SK-N-SH (cell line): Measurements from ENCODE around the gene PSMB2. TPM values are rescaled to one million over a fixed set of nuclear protein-coding genes. Genes with fewer than 3 reads are reported as not detected.

ENCODE experiments used
- CTCF ChIA-PET: fragments of 300-600, 350-600 bp; formaldehyde crosslinking; extraction: SDS; loops from one replicate; lab custom pipeline; 2021; lab: Yijun Ruan, JAX
- POLR2A ChIA-PET: fragments of 350-600 bp; sonication (Branson Sonifier 250); formaldehyde crosslinking; extraction: SDS; loops from one replicate; lab custom pipeline; 2020; ENCODE audit warnings: antibody characterized with exemption, inconsistent platforms; lab: Yijun Ruan, JAX
- DNase-seq: peaks from one replicate; pipeline ENCODE4 v3.0.0; 2012
- H2AFZ ChIP-seq: fragments of 200-600 bp; sonication (generic); 2 replicates; pipeline ENCODE4 v1.8.1; 2016; ENCODE audit warnings: antibody characterized with exemption, mild to moderate bottlenecking, low read depth
- H3F3A ChIP-seq: fragments of 200-600 bp; sonication (generic); replicated peaks from 2 replicates; pipeline ENCODE3; 2016; ENCODE audit warnings: antibody characterized with exemption, mild to moderate bottlenecking; ENCODE audit not compliant: insufficient read depth
- H3K27ac ChIP-seq, 2 experiments: fragments of 200-500 bp in 1 of 2; fragments of 200-600 bp in 1 of 2; sonication (Bioruptor generic) in 1 of 2; sonication (generic), shearing (Covaris generic) in 1 of 2; 2 replicates each; pipeline versions ENCODE4 v1.5.1 to v1.6.1; 2014 to 2016; ENCODE audit warnings: low read depth in 2 of 2, inconsistent platforms in 1 of 2, low read length in 1 of 2, mild to moderate bottlenecking in 1 of 2, mixed read lengths in 1 of 2
- H3K27me3 ChIP-seq: fragments of 200-600 bp; sonication (generic), shearing (Covaris generic); 2 replicates; pipeline ENCODE4 v1.6.1; 2016; ENCODE audit warnings: mixed run types; ENCODE audit not compliant: insufficient read depth
- H3K36me3 ChIP-seq, 2 experiments: fragments of 200-500 bp in 1 of 2; fragments of 200-600 bp in 1 of 2; sonication (Bioruptor generic) in 1 of 2; sonication (generic) in 1 of 2; replicated peaks in 1 of 2; 2 replicates each; pipeline versions ENCODE3 to v1.5.1; 2014 to 2016; ENCODE audit warnings: low read length in 1 of 2, mild to moderate bottlenecking in 1 of 2; ENCODE audit not compliant: insufficient read depth in 2 of 2, control insufficient read depth in 1 of 2
- H3K4me1 ChIP-seq, 2 experiments: fragments of 200-500 bp in 1 of 2; fragments of 200-600 bp in 1 of 2; sonication (Bioruptor generic) in 1 of 2; sonication (generic), shearing (Covaris generic) in 1 of 2; 2 replicates each; pipeline versions ENCODE4 v1.5.1 to v1.6.1; 2014 to 2016; ENCODE audit warnings: low read depth in 1 of 2, low read length in 1 of 2, mixed run types in 1 of 2; ENCODE audit not compliant: insufficient read depth in 2 of 2, control insufficient read depth in 1 of 2
- H3K4me2 ChIP-seq: fragments of 200-600 bp; sonication (generic), shearing (Covaris generic); 2 replicates; pipeline ENCODE4 v1.6.1; 2017; ENCODE audit warnings: mixed run types
- H3K4me3 ChIP-seq, 2 experiments: fragments of 200-500 bp in 1 of 2; fragments of 200-600 bp in 1 of 2; sonication (Bioruptor generic) in 1 of 2; sonication (generic), shearing (Covaris generic) in 1 of 2; 2 replicates each; pipeline versions ENCODE4 v1.5.1 to v1.8.1; 2014 to 2016; ENCODE audit warnings: low read depth in 2 of 2, inconsistent platforms in 1 of 2, low read length in 1 of 2, mild to moderate bottlenecking in 1 of 2, mixed read lengths in 1 of 2, moderate library complexity in 1 of 2
- H3K79me2 ChIP-seq: fragments of 200-600 bp; sonication (generic); 2 replicates; pipeline ENCODE4 v1.8.1; 2017; ENCODE audit warnings: mild to moderate bottlenecking; ENCODE audit not compliant: insufficient read depth
- H3K9ac ChIP-seq: fragments of 200-600 bp; sonication (generic); 2 replicates; pipeline ENCODE4 v1.6.1; 2017; ENCODE audit warnings: mixed run types
- H3K9me2 ChIP-seq: fragments of 200-600 bp; sonication (generic); 2 replicates; pipeline ENCODE4 v1.6.1; 2017; ENCODE audit warnings: mixed run types
- H3K9me3 ChIP-seq: fragments of 200-600 bp; sonication (generic); 2 replicates; pipeline ENCODE4 v1.6.1; 2017; ENCODE audit warnings: mixed run types, mild to moderate bottlenecking, moderate library complexity
- H4K20me1 ChIP-seq: fragments of 200-600 bp; sonication (generic); 2 replicates; pipeline ENCODE4 v1.6.1; 2017; ENCODE audit warnings: mild to moderate bottlenecking, mixed run types; ENCODE audit not compliant: insufficient read depth
- CHD2 ChIP-seq: fragments of 150-350 bp; IDR thresholded peaks from 2 replicates; pipeline ENCODE4 v1.6.1; 2018; ENCODE audit warnings: low read length; ENCODE audit not compliant: partially characterized antibody
- CTCF ChIP-seq: fragments of 200-600 bp; sonication (generic); IDR thresholded peaks from 2 replicates; pipeline ENCODE4 v1.6.1; 2017; ENCODE audit warnings: antibody characterized with exemption, mild to moderate bottlenecking, moderate library complexity
- ELF1 ChIP-seq: IDR thresholded peaks from 2 replicates; pipeline ENCODE4 v1.4.0; 2012
- EP300 ChIP-seq, 2 experiments: IDR thresholded peaks; 2 replicates each; pipeline versions ENCODE4 v1.4.0 to v1.6.1; 2012; ENCODE audit warnings: borderline replicate concordance in 1 of 2, low read depth in 1 of 2, low read length in 1 of 2
- EZH2phosphoT487 ChIP-seq: fragments of 200-600 bp; sonication (generic); IDR thresholded peaks from 2 replicates; pipeline ENCODE4 v1.6.1; 2017; ENCODE audit warnings: low read depth, mixed run types, mild to moderate bottlenecking, antibody characterized with exemption, moderate library complexity, borderline replicate concordance
- FOXM1 ChIP-seq: IDR thresholded peaks from 2 replicates; pipeline ENCODE4 v1.4.0; 2012; ENCODE audit warnings: low read depth, mild to moderate bottlenecking
- PBX3 ChIP-seq: IDR thresholded peaks from 2 replicates; pipeline ENCODE4; 2012
- RAD21 ChIP-seq: IDR thresholded peaks from 2 replicates; pipeline ENCODE4 v1.6.1; 2012; ENCODE audit warnings: mild to moderate bottlenecking, low read length
- RCOR1 ChIP-seq: fragments of 150-350 bp; IDR thresholded peaks from 2 replicates; pipeline ENCODE4 v1.6.1; 2017; ENCODE audit warnings: antibody characterized with exemption, low read length
- RXRA ChIP-seq: IDR thresholded peaks from 2 replicates; pipeline ENCODE4 v1.4.0; 2012; ENCODE audit warnings: low read depth, mild to moderate bottlenecking, borderline replicate concordance
- SIN3A ChIP-seq: IDR thresholded peaks from 2 replicates; pipeline ENCODE4 v1.6.1; 2012; ENCODE audit warnings: low read depth, mild to moderate bottlenecking, low read length, moderate library complexity, borderline replicate concordance
- SMC3 ChIP-seq: IDR thresholded peaks from 2 replicates; pipeline ENCODE4 v1.6.1; 2012; ENCODE audit warnings: low read depth, low read length, improper control_type of control experiment
- TAF1 ChIP-seq: IDR thresholded peaks from 2 replicates; pipeline ENCODE4 v1.6.1; 2012; ENCODE audit warnings: low read depth, mild to moderate bottlenecking, low read length, moderate library complexity, borderline replicate concordance
- YY1 ChIP-seq: IDR thresholded peaks from 2 replicates; pipeline ENCODE4 v1.4.0; 2012; ENCODE audit warnings: low read depth, mild to moderate bottlenecking
- WGBS: methylation state at CpG from one replicate; pipeline ENCODE4 v1.1.6; 2017; ENCODE audit warnings: low lambda C conversion rate; 5-methylcytosine and 5-hydroxymethylcytosine counted together
- polyA plus RNA-seq, 3 experiments: library from polyadenylated mRNA; depleted of rRNA; stranded (reverse); fragments of >200 nt; gene quantifications; 2 replicates each; pipeline ENCODE4 v1.2.3, GENCODE V29; 2012
- TF ChIP-seq, protein P1 (sequence below): IDR thresholded peaks from 2 replicates; pipeline ENCODE4 v1.4.0; 2012; ENCODE audit warnings: low read depth, borderline replicate concordance

PSMB2 gene
- polyA plus RNA-seq, 1 of the 3 experiments (the other 2 are of a cell fraction), result 83.5 TPM

DNA sequence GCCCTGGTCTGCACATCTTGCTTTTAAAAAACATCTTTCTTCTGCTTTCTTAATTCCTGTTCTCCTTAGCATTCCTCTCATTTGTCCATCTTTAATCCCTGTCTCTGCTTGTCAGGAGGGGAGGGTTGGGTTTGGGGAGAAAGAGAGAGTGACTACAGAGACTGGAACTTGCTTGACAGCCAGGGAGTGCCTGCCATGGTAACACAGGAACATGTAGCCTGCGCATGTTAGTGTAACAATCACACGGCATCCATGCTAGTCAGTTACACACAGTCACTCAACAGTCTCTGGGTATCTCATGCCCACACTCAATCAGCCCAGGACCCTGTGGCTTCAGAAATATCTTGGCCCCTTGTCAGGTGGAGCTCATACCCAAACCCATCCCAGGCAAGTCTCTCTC is 69.0 kb downstream of the PSMB2 start:
- H3K9ac ChIP-seq, result no peak overlapping the region
- no peaks in the 10 kb centered on the region for H3K79me2 ChIP-seq
- no peaks in the 10 kb centered on the region for H3K27me3 ChIP-seq
- H3K4me3 ChIP-seq, result no peak overlapping the region
- 100% methylated on average over 1 of the region's 2 CpGs for WGBS
- H3K36me3 ChIP-seq, result no peaks in the 10 kb centered on the region
- H2AFZ ChIP-seq, result no peak overlapping the region
- no peaks in the 10 kb centered on the region for H3K9me2 ChIP-seq
- no peak for DNase-seq
- TF ChIP-seq FOXM1 (no peak), ELF1 (no peak), CHD2 (no peak), EZH2phosphoT487 (no peak), RXRA (no peak), RCOR1 (no peak), CTCF (no peak), YY1 (no peak), PBX3 (no peak), SMC3 (no peak), SIN3A (no peak), TAF1 (no peak), RAD21 (no peak), EP300 (IDR thresholded peaks at IDR 0.05; ENCODE audit: borderline replicate concordance in 1 of 2, low read depth in 1 of 2, low read length in 1 of 2) (no peak)
- TF ChIP-seq, protein P1, sequence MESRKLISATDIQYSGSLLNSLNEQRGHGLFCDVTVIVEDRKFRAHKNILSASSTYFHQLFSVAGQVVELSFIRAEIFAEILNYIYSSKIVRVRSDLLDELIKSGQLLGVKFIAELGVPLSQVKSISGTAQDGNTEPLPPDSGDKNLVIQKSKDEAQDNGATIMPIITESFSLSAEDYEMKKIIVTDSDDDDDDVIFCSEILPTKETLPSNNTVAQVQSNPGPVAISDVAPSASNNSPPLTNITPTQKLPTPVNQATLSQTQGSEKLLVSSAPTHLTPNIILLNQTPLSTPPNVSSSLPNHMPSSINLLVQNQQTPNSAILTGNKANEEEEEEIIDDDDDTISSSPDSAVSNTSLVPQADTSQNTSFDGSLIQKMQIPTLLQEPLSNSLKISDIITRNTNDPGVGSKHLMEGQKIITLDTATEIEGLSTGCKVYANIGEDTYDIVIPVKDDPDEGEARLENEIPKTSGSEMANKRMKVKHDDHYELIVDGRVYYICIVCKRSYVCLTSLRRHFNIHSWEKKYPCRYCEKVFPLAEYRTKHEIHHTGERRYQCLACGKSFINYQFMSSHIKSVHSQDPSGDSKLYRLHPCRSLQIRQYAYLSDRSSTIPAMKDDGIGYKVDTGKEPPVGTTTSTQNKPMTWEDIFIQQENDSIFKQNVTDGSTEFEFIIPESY, result no peak
- TF ChIP-seq, all 33 proteins: peak for 0
- no peaks in the 10 kb centered on the region for H4K20me1 ChIP-seq
- no peaks in the 10 kb centered on the region for H3F3A ChIP-seq
- ChIA-PET POLR2A (interaction anchor here (1.3 kb wide), 1 partner anchor 143 kb away, joined by 3 read pairs; no protein-coding TSS in a partner anchor), CTCF (interaction anchor here (0.7 to 11.7 kb wide), 9 partner anchors 8 to 203 kb away, joined by 3 to 347 read pairs (median 3); partner anchors contain the start of gene CLSPN)
- no peak overlapping the region for H3K27ac ChIP-seq
- no peak overlapping the region for H3K4me2 ChIP-seq
- peaks cover 0 to 10% of the 10 kb centered on the region in 2 experiments; a peak in 1 of 4 replicates for H3K4me1 ChIP-seq
- no peaks in the 10 kb centered on the region for H3K9me3 ChIP-seq
